ENCODE results near the gene LAMA2.

- no peak for TF ChIP-seq YY1 (IDR thresholded peaks at IDR 0.05; ENCODE audit: insufficient read depth, insufficient read length)
- no peak for TF ChIP-seq SUZ12 (IDR thresholded peaks at IDR 0.05; ENCODE audit: extremely low read depth, insufficient read depth, insufficient read length)
Measured at GRCh38 chr6:129033581-129033980, 150.6 kb downstream of the LAMA2 start.

Measured in NT2/D1 (cell line).